DMS153 treated with DMSO at 0.1 percent for 48 hours (cell line): ENCODE measurements around the gene FEZF2.

Experiments
- DNase-seq: peaks from one replicate; lab custom pipeline; 2025; ENCODE audit not compliant: unreplicated experiment; lab: John Stamatoyannopoulos, UW

The FEZF2 gene

DNA sequence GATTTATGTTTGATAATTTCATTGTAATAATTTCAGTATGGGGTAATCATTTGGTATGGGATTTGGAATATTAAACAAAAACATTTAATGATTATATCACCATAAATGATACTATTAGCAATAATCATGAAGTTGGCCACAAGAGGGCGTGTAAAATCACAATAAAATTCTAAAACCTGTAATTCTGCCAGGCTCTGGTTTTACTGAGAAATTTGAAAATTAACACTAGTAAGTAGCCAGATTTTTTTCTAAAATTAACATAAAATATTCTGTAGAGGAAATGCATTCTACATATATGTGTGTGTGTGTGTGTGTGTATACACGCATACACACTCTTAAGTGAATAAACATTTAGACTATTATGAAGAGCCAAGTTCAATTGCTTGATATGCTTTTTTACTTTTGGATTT lies 40.5 kb downstream of the FEZF2 start:
- DNase-seq = no peak

DNA sequence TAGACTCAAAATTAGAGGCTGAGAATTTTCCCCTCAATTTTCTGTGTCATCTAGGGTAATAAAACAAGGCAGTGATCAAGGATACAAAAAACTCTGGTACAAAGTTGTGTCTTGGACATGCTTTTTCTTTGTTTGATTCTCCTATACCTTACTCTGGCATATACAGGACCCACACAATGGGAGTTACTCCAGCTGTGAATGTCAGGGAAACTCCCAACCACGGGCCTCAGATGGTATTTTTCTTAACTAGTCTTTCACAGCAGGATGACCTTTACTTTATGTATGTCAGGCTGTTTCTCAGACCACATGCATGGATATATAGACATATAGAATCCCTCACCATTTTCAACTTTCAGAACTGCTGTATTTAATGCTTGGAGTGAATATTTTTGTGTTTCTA lies 41.3 kb downstream of the FEZF2 start:
- DNase-seq = no peak

DNA sequence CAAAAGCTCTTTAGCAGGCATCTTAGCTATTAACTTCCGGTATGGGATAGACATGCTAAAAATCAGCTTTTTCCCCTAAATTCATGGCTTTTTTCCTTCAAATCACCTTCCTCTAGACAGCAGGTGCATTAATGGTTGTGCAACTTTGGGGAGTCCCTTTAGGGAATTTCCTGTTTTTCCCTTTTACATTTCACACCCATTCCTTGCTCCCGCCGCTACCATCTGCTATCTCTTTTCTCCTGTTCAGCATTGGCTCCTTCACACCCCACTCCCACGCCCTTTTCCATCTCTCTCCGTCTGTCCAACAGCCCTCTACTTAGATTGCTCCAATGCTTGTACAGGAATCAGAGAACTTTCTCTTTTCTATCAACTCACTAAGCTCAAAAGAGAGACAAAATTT lies 43.4 kb downstream of the FEZF2 start:
- no peak for DNase-seq

GRCh38 chr3:62325896-62326295 lies 47.5 kb downstream of the FEZF2 start:
- no peak for DNase-seq

GRCh38 chr3:62323241-62323640 lies 50.1 kb downstream of the FEZF2 start:
- DNase-seq = no peak
